Heart left ventricle (tissue), 13 donors: ENCODE measurements around the gene C19orf67.
A peak's percentile ranks its signal among the peaks of the same experiment; 100 is the strongest.

Experiments
- POLR2A ChIP-seq, 2 donors: fragments of 450-650 bp; IDR thresholded peaks; one replicate each; pipeline ENCODE4 v1.6.1; 2017; ENCODE audit warnings: antibody characterized with exemption in 2 of 2, mild to moderate bottlenecking in 2 of 2, moderate library complexity in 2 of 2
- TF ChIP-seq, protein P1 (sequence below), 12 donors: fragments of 200-600 bp; sonication (generic) in 4 of 12; IDR thresholded peaks; one replicate each; pipeline versions ENCODE4 v1.5.0 to v1.8.0; 2018 to 2022; ENCODE audit warnings: antibody characterized with exemption in 12 of 12, mild to moderate bottlenecking in 5 of 12
- donor health status: ischemic (EF 13 %, LVEDD 7.1; RV severe dilation, severe dysfunction).
- donor health status: DM: no; HTN: yes; CAD: no.
- donor health status: DM: no; HTN: no; CAD: no.
- donor health status: ischemic (EF 25% LVEDD 6.9; RV normal size, moderate dysfunction).
- donor health status: ischemic (EF 25% LVEDD 5.7; RV mildly dilated, moderate dysfunction).
- donor health status: ischemic (EF 35%, LVEDD 5.7; RV mildly dilated, moderate dysfunction).
- donor health status: nonischemic (EF 11% LVEDD 7.7; RV severe dilation, severe dysfunction).
- donor health status: DM: yes; HTN: yes; CAD: no.
- donor health status: PGD.
- donor health status: ischemic (EF 29% LVEDD 5.4; RV normal size, mild dysfunction).
- donor health status: nonischemic (EF 23%, LVEDD 6.1; RV moderate dilation, normal function).

DNA sequence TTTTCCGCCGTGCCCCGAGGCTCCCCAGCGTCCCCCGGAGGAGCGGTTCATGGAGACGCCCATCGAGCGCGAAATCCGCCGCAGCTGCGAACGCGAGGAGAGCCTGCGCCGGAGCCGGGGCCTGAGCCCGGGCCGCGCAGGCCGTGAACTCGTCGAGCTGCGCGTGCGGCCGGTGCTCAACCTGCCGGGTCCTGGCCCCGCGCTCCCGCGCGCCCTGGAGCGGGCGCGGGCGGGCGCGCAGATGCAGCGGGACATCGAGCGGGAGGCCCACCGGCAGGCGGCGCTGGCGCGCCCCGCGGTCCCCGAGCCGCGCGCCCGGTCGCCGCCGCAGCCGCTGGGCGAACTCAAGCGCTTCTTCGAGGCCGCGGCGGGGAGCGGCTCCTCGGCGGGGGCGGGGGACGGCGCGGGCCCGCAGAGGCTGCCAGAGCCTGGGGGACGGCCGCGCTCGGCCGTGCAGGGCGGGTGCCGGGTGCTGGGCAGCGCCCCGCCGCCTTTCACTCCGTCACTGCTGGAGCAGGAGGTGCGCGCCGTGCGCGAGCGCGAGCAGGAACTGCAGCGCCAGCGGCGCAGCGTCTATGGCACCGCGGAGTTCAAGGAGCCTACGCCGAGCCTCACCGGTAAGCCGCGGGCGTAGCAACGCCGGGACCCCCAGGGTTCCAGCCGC lies 12.2 kb downstream of the C19orf67 start:
- peak in 1 of 2 donors; percentile 38 for TF ChIP-seq POLR2A (IDR thresholded peaks at IDR 0.05)
- TF ChIP-seq, protein P1, sequence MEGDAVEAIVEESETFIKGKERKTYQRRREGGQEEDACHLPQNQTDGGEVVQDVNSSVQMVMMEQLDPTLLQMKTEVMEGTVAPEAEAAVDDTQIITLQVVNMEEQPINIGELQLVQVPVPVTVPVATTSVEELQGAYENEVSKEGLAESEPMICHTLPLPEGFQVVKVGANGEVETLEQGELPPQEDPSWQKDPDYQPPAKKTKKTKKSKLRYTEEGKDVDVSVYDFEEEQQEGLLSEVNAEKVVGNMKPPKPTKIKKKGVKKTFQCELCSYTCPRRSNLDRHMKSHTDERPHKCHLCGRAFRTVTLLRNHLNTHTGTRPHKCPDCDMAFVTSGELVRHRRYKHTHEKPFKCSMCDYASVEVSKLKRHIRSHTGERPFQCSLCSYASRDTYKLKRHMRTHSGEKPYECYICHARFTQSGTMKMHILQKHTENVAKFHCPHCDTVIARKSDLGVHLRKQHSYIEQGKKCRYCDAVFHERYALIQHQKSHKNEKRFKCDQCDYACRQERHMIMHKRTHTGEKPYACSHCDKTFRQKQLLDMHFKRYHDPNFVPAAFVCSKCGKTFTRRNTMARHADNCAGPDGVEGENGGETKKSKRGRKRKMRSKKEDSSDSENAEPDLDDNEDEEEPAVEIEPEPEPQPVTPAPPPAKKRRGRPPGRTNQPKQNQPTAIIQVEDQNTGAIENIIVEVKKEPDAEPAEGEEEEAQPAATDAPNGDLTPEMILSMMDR (IDR thresholded peaks at IDR 0.05) = peak in 10 of 12 donors; percentile 19 to 89 (median 47)
